ENCODE results near the gene EPN2. TPM values are rescaled to one million over a fixed set of nuclear protein-coding genes. Genes with fewer than 3 reads are reported as not detected.

The EPN2 gene
- total and polyA plus RNA-seq, 7 experiments from 2014 or later, result 3.9 to 11.5 (median 6.4) TPM

DNA sequence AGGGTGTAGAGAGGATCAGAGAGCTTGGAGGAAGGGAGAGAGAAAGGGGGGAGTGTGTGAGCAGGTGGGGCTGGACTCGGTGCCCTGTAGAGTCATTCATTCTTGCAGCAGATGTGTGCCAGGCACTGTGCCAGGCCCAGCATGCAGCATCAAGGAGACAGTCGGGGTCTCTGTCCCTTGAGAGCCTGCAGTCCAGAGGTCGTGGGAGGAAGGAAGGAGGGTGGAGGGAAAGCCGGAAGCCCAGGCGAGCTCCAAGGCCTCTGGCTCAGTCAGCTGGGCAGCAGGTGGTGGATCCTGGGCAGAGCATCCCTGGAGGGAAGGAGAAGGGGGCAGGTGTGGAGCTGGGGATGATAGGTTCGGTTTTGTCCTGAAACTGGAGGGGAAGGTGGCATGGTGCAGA is 27.5 kb downstream of the EPN2 start:
- no peak for DNase-seq
- H3K4me3 Mint-ChIP-seq, result no peak overlapping the region
- POLR2A ChIA-PET, result no interaction called here
- Histone ChIP-seq H3K27ac (ENCODE audit: low read depth, low read length) (no peak overlapping the region), H3K4me3 (ENCODE audit: low read length) (no peak overlapping the region), H3K27me3 (ENCODE audit: control insufficient read depth in 2 of 2, insufficient read depth in 2 of 2, low read length in 2 of 2) (no peaks in the 10 kb centered on the region), H3K4me1 (ENCODE audit: control insufficient read depth in 2 of 2, insufficient read depth in 2 of 2, low read length in 2 of 2) (no peaks in the 10 kb centered on the region), H3K36me3 (ENCODE audit: control insufficient read depth in 2 of 3, insufficient read depth in 3 of 3, low read length in 3 of 3) (no peaks in the 10 kb centered on the region), H3K9me3 (ENCODE audit: control insufficient read depth in 2 of 3, low read length in 3 of 3) (no peaks in the 10 kb centered on the region)
- CTCF ChIA-PET, result no interaction called here
- peak overlapping the region in 1 of 9 donors; percentile 51 for H3K27ac Mint-ChIP-seq
- H3K4me1 Mint-ChIP-seq, result peaks cover 0 to 10% (median 5%) of the 10 kb centered on the region in 7 donors
- H3K36me3 Mint-ChIP-seq, result peaks cover 0 to 25% (median 0%) of the 10 kb centered on the region in 5 donors
- intact Hi-C loops (cut with micrococcal nuclease), result no loop called here
- H3K9me3 Mint-ChIP-seq, result peaks cover 0 to 1% (median 0%) of the 10 kb centered on the region in 11 donors
- ATAC-seq, result no peak
- peaks cover 0 to 41% (median 32%) of the 10 kb centered on the region in 5 donors for H3K27me3 Mint-ChIP-seq

DNA sequence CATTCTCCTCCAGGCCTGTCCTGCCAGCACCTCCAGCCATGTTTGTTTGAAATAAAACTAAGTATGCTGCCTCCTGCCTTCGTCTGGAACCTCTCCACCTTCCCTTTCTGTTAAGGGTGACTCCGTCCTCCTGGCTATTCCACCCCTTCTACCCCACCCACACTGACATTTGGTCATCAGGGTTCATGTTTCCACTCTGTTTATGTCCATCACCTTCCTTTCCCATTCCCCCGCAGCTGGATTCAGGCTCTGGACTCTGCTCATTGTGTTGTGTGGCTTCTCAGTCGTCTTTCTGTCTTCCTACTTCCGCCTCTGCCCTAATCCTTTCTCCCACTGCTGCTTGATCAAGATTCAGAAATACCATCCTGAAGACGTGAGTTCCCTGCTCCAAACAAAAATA is 28.6 kb downstream of the EPN2 start:
- ATAC-seq, result no peak
- no peaks in the 10 kb centered on the region for H3K27me3 ChIP-seq (ENCODE audit: control insufficient read depth in 2 of 2, insufficient read depth in 2 of 2, low read length in 2 of 2)
- H3K4me3 ChIP-seq (ENCODE audit: low read length), result no peak overlapping the region
- peaks cover 0 to 34% (median 23%) of the 10 kb centered on the region in 5 donors for H3K27me3 Mint-ChIP-seq
- intact Hi-C loops (cut with micrococcal nuclease), result no loop called here
- H3K27ac Mint-ChIP-seq, result no peak overlapping the region
- no peaks in the 10 kb centered on the region for H3K9me3 ChIP-seq (ENCODE audit: control insufficient read depth in 2 of 3, low read length in 3 of 3)
- CTCF ChIA-PET, result no interaction called here
- no peak overlapping the region for H3K27ac ChIP-seq (ENCODE audit: low read depth, low read length)
- DNase-seq, result no peak
- POLR2A ChIA-PET, result no interaction called here
- H3K4me3 Mint-ChIP-seq, result no peak overlapping the region
- peaks cover 0 to 10% (median 5%) of the 10 kb centered on the region in 7 donors for H3K4me1 Mint-ChIP-seq
- H3K36me3 ChIP-seq (ENCODE audit: control insufficient read depth in 2 of 3, insufficient read depth in 3 of 3, low read length in 3 of 3), result no peaks in the 10 kb centered on the region
- H3K4me1 ChIP-seq (ENCODE audit: control insufficient read depth in 2 of 2, insufficient read depth in 2 of 2, low read length in 2 of 2), result no peaks in the 10 kb centered on the region
- H3K9me3 Mint-ChIP-seq, result peaks cover 0 to 1% (median 0%) of the 10 kb centered on the region in 11 donors
- peaks cover 0 to 20% (median 0%) of the 10 kb centered on the region in 5 donors for H3K36me3 Mint-ChIP-seq

DNA sequence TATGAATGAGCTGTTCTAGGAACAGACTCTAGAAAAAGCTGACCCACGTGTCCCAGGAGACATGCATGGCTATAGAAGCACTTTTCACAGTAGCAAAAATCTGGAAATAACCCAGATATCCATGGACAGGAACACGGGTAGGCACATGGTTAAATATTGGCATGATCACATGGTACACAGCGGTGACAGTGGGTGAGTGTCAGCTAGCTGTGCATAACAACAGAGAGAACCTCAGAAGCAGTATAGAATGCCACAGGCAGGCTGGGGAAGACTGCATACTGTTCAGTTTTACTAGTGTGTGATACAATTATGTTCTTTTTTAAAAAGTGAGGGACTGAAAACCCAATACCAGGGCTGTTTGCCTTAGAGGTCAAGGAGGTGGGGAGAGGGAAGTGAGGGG is 31.4 kb downstream of the EPN2 start:
- H3K27me3 ChIP-seq (ENCODE audit: control insufficient read depth in 2 of 2, insufficient read depth in 2 of 2, low read length in 2 of 2), result no peaks in the 10 kb centered on the region
- Mint-ChIP-seq H3K4me3 (no peak overlapping the region), H3K9me3 (peaks cover 0 to 1% (median 0%) of the 10 kb centered on the region in 11 donors), H3K4me1 (peaks cover 0 to 10% (median 5%) of the 10 kb centered on the region in 7 donors), H3K27me3 (peaks cover 0 to 27% (median 7%) of the 10 kb centered on the region in 5 donors), H3K36me3 (peaks cover 0 to 11% (median 0%) of the 10 kb centered on the region in 5 donors), H3K27ac (no peak overlapping the region)
- POLR2A ChIA-PET, result no interaction called here
- ATAC-seq (no peak), DNase-seq (no peak)
- H3K36me3 ChIP-seq (ENCODE audit: control insufficient read depth in 2 of 3, insufficient read depth in 3 of 3, low read length in 3 of 3), result no peaks in the 10 kb centered on the region
- no peaks in the 10 kb centered on the region for H3K9me3 ChIP-seq (ENCODE audit: control insufficient read depth in 2 of 3, low read length in 3 of 3)
- intact Hi-C loops (cut with micrococcal nuclease), result no loop called here
- CTCF ChIA-PET, result no interaction called here
- no peaks in the 10 kb centered on the region for H3K4me1 ChIP-seq (ENCODE audit: control insufficient read depth in 2 of 2, insufficient read depth in 2 of 2, low read length in 2 of 2)
- no peak overlapping the region for H3K27ac ChIP-seq (ENCODE audit: low read depth, low read length)
- H3K4me3 ChIP-seq (ENCODE audit: low read length), result no peak overlapping the region

DNA sequence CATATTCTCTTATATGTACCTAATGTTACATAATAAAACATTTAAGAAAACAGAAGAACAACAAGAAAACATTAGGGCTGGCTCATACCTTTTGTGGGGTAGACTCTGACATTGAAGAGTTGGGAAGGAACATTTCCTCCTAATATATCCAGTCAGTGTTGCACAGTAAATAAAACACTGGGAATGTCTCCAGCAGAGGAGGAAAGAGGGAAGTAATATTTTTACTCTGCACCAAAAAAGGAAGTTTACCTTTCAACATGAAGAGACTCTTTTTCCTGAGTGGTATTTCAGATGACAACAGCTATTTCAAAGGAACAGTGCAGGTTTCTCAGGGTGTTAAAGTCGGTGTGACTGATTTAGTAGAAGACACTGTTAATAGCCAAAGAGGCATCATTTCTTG is 31.9 kb downstream of the EPN2 start:
- Mint-ChIP-seq H3K27me3 (peaks cover 0 to 27% (median 7%) of the 10 kb centered on the region in 5 donors), H3K36me3 (peaks cover 0 to 11% (median 0%) of the 10 kb centered on the region in 5 donors), H3K9me3 (peaks cover 0 to 1% (median 0%) of the 10 kb centered on the region in 11 donors), H3K4me3 (no peak overlapping the region), H3K4me1 (peaks cover 0 to 10% (median 5%) of the 10 kb centered on the region in 7 donors), H3K27ac (no peak overlapping the region)
- ATAC-seq (no peak), DNase-seq (no peak)
- Histone ChIP-seq H3K27me3 (ENCODE audit: control insufficient read depth in 2 of 2, insufficient read depth in 2 of 2, low read length in 2 of 2) (no peaks in the 10 kb centered on the region), H3K27ac (ENCODE audit: low read depth, low read length) (no peak overlapping the region), H3K4me3 (ENCODE audit: low read length) (no peak overlapping the region), H3K9me3 (ENCODE audit: control insufficient read depth in 2 of 3, low read length in 3 of 3) (no peaks in the 10 kb centered on the region), H3K4me1 (ENCODE audit: control insufficient read depth in 2 of 2, insufficient read depth in 2 of 2, low read length in 2 of 2) (no peaks in the 10 kb centered on the region), H3K36me3 (ENCODE audit: control insufficient read depth in 2 of 3, insufficient read depth in 3 of 3, low read length in 3 of 3) (no peaks in the 10 kb centered on the region)
- CTCF ChIA-PET, result no interaction called here
- POLR2A ChIA-PET, result no interaction called here
- intact Hi-C loops (cut with micrococcal nuclease), result no loop called here

DNA sequence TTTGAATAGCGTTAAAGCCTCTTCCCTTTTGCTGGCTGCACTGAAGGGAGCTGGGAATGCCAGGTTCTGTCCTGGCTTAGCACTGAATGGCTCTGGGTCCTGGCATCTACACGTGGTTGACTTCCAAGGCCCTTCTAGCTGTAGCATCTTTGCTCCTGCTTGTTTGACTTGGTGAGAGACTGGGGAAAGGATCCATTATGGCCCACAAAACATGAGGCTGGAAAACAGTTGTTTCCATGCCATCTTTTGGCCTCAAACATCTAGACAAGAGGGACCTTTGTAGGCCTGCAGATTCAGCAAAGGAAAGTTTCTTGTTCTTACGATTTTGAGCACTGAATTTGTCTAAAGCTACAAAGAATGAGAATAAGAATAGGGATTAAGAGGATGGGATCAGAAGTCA is 32.5 kb downstream of the EPN2 start:
- Mint-ChIP-seq H3K4me3 (no peak overlapping the region), H3K27ac (no peak overlapping the region), H3K4me1 (peaks cover 0 to 8% (median 5%) of the 10 kb centered on the region in 7 donors), H3K36me3 (peaks cover 0 to 6% (median 0%) of the 10 kb centered on the region in 5 donors), H3K27me3 (peaks cover 0 to 27% (median 7%) of the 10 kb centered on the region in 5 donors), H3K9me3 (peaks cover 0 to 1% (median 0%) of the 10 kb centered on the region in 11 donors)
- H3K9me3 ChIP-seq (ENCODE audit: control insufficient read depth in 2 of 3, low read length in 3 of 3), result no peaks in the 10 kb centered on the region
- H3K4me3 ChIP-seq (ENCODE audit: low read length), result no peak overlapping the region
- H3K27ac ChIP-seq (ENCODE audit: low read depth, low read length), result no peak overlapping the region
- H3K4me1 ChIP-seq (ENCODE audit: control insufficient read depth in 2 of 2, insufficient read depth in 2 of 2, low read length in 2 of 2), result no peaks in the 10 kb centered on the region
- no peaks in the 10 kb centered on the region for H3K36me3 ChIP-seq (ENCODE audit: control insufficient read depth in 2 of 3, insufficient read depth in 3 of 3, low read length in 3 of 3)
- POLR2A ChIA-PET, result no interaction called here
- intact Hi-C loops (cut with micrococcal nuclease), result no loop called here
- DNase-seq, result no peak
- CTCF ChIA-PET, result no interaction called here
- ATAC-seq, result no peak
- no peaks in the 10 kb centered on the region for H3K27me3 ChIP-seq (ENCODE audit: control insufficient read depth in 2 of 2, insufficient read depth in 2 of 2, low read length in 2 of 2)

DNA sequence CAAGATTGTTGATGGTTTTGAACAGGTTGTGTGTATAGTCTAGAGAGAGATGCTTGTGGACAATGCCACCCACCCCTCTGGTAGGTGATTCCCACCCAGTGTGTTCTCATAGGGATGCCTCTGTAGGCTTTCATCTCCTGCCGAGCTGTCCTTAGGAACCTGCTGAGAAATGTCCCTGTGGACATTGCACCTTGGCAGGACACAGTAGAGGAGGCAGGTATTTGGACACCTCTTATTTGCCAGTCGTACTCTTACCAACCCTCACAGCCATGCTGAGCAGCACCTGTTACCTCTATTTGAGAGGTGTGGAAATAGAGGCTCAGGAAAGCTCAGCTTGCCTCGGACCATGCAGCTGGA is 33.2 kb downstream of the EPN2 start:
- H3K27me3 ChIP-seq (ENCODE audit: control insufficient read depth in 2 of 2, insufficient read depth in 2 of 2, low read length in 2 of 2), result no peaks in the 10 kb centered on the region
- no peaks in the 10 kb centered on the region for H3K4me1 ChIP-seq (ENCODE audit: control insufficient read depth in 2 of 2, insufficient read depth in 2 of 2, low read length in 2 of 2)
- H3K9me3 ChIP-seq (ENCODE audit: control insufficient read depth in 2 of 3, low read length in 3 of 3), result no peaks in the 10 kb centered on the region
- ChIA-PET POLR2A (no interaction called here), CTCF (no interaction called here)
- no peak for DNase-seq
- no peak overlapping the region for H3K4me3 ChIP-seq (ENCODE audit: low read length)
- Mint-ChIP-seq H3K36me3 (peaks cover 0 to 9% (median 0%) of the 10 kb centered on the region in 5 donors), H3K9me3 (peaks cover 0 to 1% (median 0%) of the 10 kb centered on the region in 11 donors), H3K4me1 (peaks cover 0 to 8% (median 5%) of the 10 kb centered on the region in 7 donors), H3K4me3 (no peak overlapping the region), H3K27me3 (peaks cover 0 to 26% (median 7%) of the 10 kb centered on the region in 5 donors), H3K27ac (no peak overlapping the region)
- ATAC-seq, result no peak
- no peaks in the 10 kb centered on the region for H3K36me3 ChIP-seq (ENCODE audit: control insufficient read depth in 2 of 3, insufficient read depth in 3 of 3, low read length in 3 of 3)
- intact Hi-C loops (cut with micrococcal nuclease), result no loop called here
- no peak overlapping the region for H3K27ac ChIP-seq (ENCODE audit: low read depth, low read length)

Measured in naive thymus-derived CD4-positive, alpha-beta T cell (primary cell).